GM19372 (cell line): ENCODE data around the gene IL7R.
"Not testable (repeated sequence)": the region's sequence is repeated elsewhere in the genome, so short reads cannot be mapped to it uniquely, and the experiment has no call there.

Source experiments
- ATAC-seq: cut with Tn5 transposase; IDR thresholded peaks from one replicate; pipeline ENCODE4 v1.9.1; 2021; ENCODE audit warnings: mild to moderate bottlenecking, low read depth, moderate library complexity; ENCODE audit not compliant: unreplicated experiment

Gene IL7R

GRCh38 chr5:35867998-35868397 is 11.3 kb downstream of the IL7R start:
- no peak for ATAC-seq

GRCh38 chr5:35869685-35870277 is 13.1 kb downstream of the IL7R start:
- no peak for ATAC-seq

GRCh38 chr5:35870605-35871004 is 13.9 kb downstream of the IL7R start:
- no peak for ATAC-seq

GRCh38 chr5:35876454-35876853 is 19.8 kb downstream of the IL7R start:
- no peak for ATAC-seq

GRCh38 chr5:35876922-35877321 is 20.2 kb downstream of the IL7R start:
- no peak for ATAC-seq

GRCh38 chr5:35877655-35878054 is 21.0 kb downstream of the IL7R start:
- ATAC-seq = no peak

GRCh38 chr5:35878079-35878478 is 21.4 kb downstream of the IL7R start:
- ATAC-seq = no peak

- no peak for ATAC-seq
These were observed 22.4 kb downstream of the IL7R start for GRCh38 chr5:35879096-35879495.

GRCh38 chr5:35879649-35880048 is 23.0 kb downstream of the IL7R start:
- ATAC-seq = no peak

GRCh38 chr5:35880156-35880555 is 23.5 kb downstream of the IL7R start:
- ATAC-seq = no peak

GRCh38 chr5:35881758-35882157 is 25.1 kb downstream of the IL7R start:
- ATAC-seq = no peak

- ATAC-seq = no peak
These were observed 27.6 kb downstream of the IL7R start for GRCh38 chr5:35884191-35884769.

- ATAC-seq = no peak
These were observed 28.1 kb downstream of the IL7R start for GRCh38 chr5:35884773-35885172.

GRCh38 chr5:35886381-35886780 is 29.7 kb downstream of the IL7R start:
- ATAC-seq = no peak

- ATAC-seq = no peak
These were observed 30.8 kb downstream of the IL7R start for GRCh38 chr5:35887321-35888100.

- no peak for ATAC-seq
These were observed 33.6 kb downstream of the IL7R start for GRCh38 chr5:35890021-35891020.

GRCh38 chr5:35892799-35893198 is 36.1 kb downstream of the IL7R start:
- not testable (repeated sequence) for ATAC-seq

- ATAC-seq = no peak
These were observed 37.4 kb downstream of the IL7R start for GRCh38 chr5:35894131-35894530.

GRCh38 chr5:35898952-35899660 is 42.4 kb downstream of the IL7R start:
- ATAC-seq = no peak

- ATAC-seq = no peak
These were observed 43.1 kb downstream of the IL7R start for GRCh38 chr5:35899800-35900199.
